ENCODE data around the gene GTF3C4. TPM values are rescaled to one million over a fixed set of nuclear protein-coding genes. Genes with fewer than 3 reads are reported as not detected.

GTF3C4 gene
- total RNA-seq, 1 donor from 2014 or later, result 27.9 TPM

GRCh38 chr9:132740526-132741309 is 70.5 kb downstream of the GTF3C4 start:
- Histone ChIP-seq H4K20me1 (ENCODE audit: insufficient read depth, low read length) (no peaks in the 10 kb centered on the region), H3K79me2 (ENCODE audit: insufficient read depth, low read length) (no peaks in the 10 kb centered on the region), H3K4me3 (ENCODE audit: insufficient read depth, low read depth, low read length) (no peak overlapping the region), H3K27me3 (ENCODE audit: insufficient read depth, low read length) (peaks cover 37% of the 10 kb centered on the region), H3K27ac (ENCODE audit: low read depth, low read length) (no peak overlapping the region), H3K9me3 (ENCODE audit: insufficient read depth, low read depth, low read length) (no peaks in the 10 kb centered on the region), H3K9ac (ENCODE audit: low read length) (no peak overlapping the region), H3K4me2 (ENCODE audit: low read length) (no peak overlapping the region), H2AFZ (ENCODE audit: low read depth, low read length) (no peak overlapping the region), H3K36me3 (ENCODE audit: insufficient read depth, low read length) (no peaks in the 10 kb centered on the region), H3K4me1 (ENCODE audit: insufficient read depth, low read length) (no peaks in the 10 kb centered on the region)
- FAIRE-seq (no peak), DNase-seq (ENCODE audit: low read depth) (no peak)
- no peaks in the 10 kb centered on the region for H3K9me3 Mint-ChIP-seq (ENCODE audit: unreplicated experiment)
- no peaks in the 10 kb centered on the region for H3K36me3 Mint-ChIP-seq (ENCODE audit: low read depth, unreplicated experiment)
- TF ChIP-seq, protein P1, sequence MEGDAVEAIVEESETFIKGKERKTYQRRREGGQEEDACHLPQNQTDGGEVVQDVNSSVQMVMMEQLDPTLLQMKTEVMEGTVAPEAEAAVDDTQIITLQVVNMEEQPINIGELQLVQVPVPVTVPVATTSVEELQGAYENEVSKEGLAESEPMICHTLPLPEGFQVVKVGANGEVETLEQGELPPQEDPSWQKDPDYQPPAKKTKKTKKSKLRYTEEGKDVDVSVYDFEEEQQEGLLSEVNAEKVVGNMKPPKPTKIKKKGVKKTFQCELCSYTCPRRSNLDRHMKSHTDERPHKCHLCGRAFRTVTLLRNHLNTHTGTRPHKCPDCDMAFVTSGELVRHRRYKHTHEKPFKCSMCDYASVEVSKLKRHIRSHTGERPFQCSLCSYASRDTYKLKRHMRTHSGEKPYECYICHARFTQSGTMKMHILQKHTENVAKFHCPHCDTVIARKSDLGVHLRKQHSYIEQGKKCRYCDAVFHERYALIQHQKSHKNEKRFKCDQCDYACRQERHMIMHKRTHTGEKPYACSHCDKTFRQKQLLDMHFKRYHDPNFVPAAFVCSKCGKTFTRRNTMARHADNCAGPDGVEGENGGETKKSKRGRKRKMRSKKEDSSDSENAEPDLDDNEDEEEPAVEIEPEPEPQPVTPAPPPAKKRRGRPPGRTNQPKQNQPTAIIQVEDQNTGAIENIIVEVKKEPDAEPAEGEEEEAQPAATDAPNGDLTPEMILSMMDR (IDR thresholded peaks at IDR 0.05; ENCODE audit: insufficient read depth, low read depth, low read length), result no peak
- TF ChIP-seq EZH2 (IDR thresholded peaks at IDR 0.05; ENCODE audit: insufficient read depth, low read length), result no peak
- no peak overlapping the region for H3K4me3 Mint-ChIP-seq (ENCODE audit: unreplicated experiment)
- H3K27ac Mint-ChIP-seq (ENCODE audit: unreplicated experiment), result no peak overlapping the region
- peaks cover 55% of the 10 kb centered on the region for H3K27me3 Mint-ChIP-seq (ENCODE audit: low read depth, unreplicated experiment)
- H3K4me1 Mint-ChIP-seq (ENCODE audit: low read depth, unreplicated experiment), result peaks cover 10% of the 10 kb centered on the region

GRCh38 chr9:132742821-132743311 is 72.6 kb downstream of the GTF3C4 start:
- DNase-seq (ENCODE audit: low read depth), result no peak
- H3K4me2 ChIP-seq (ENCODE audit: low read length), result no peak overlapping the region

More at GRCh38 chr9:132742821-132743311, 72.6 kb downstream of the GTF3C4 start:
- Histone ChIP-seq H3K36me3 (ENCODE audit: insufficient read depth, low read length) (no peaks in the 10 kb centered on the region), H3K79me2 (ENCODE audit: insufficient read depth, low read length) (no peaks in the 10 kb centered on the region), H4K20me1 (ENCODE audit: insufficient read depth, low read length) (no peaks in the 10 kb centered on the region), H3K4me1 (ENCODE audit: insufficient read depth, low read length) (no peaks in the 10 kb centered on the region), H3K27me3 (ENCODE audit: insufficient read depth, low read length) (peaks cover 44% of the 10 kb centered on the region), H3K4me3 (ENCODE audit: insufficient read depth, low read depth, low read length) (no peak overlapping the region), H3K27ac (ENCODE audit: low read depth, low read length) (no peak overlapping the region), H3K9ac (ENCODE audit: low read length) (no peak overlapping the region), H2AFZ (ENCODE audit: low read depth, low read length) (no peak overlapping the region), H3K9me3 (ENCODE audit: insufficient read depth, low read depth, low read length) (no peaks in the 10 kb centered on the region)
- Mint-ChIP-seq H3K4me1 (ENCODE audit: low read depth, unreplicated experiment) (peaks cover 10% of the 10 kb centered on the region), H3K27me3 (ENCODE audit: low read depth, unreplicated experiment) (peaks cover 57% of the 10 kb centered on the region), H3K4me3 (ENCODE audit: unreplicated experiment) (no peak overlapping the region), H3K36me3 (ENCODE audit: low read depth, unreplicated experiment) (no peaks in the 10 kb centered on the region), H3K27ac (ENCODE audit: unreplicated experiment) (no peak overlapping the region), H3K9me3 (ENCODE audit: unreplicated experiment) (no peaks in the 10 kb centered on the region)
- TF ChIP-seq EZH2 (IDR thresholded peaks at IDR 0.05; ENCODE audit: insufficient read depth, low read length), result no peak
- TF ChIP-seq, protein P1 (IDR thresholded peaks at IDR 0.05; ENCODE audit: insufficient read depth, low read depth, low read length), result no peak
- no peak for FAIRE-seq

Data from astrocyte (in vitro differentiated cells and primary cell).